Brain microvascular endothelial cell (primary cell): ENCODE data around the gene NT5C1B.

Experiments used
- DNase-seq: peaks from one replicate; pipeline ENCODE4 v3.0.0-alpha.2; 2020
- H3K27ac ChIP-seq: fragments of 250-450 bp; sonication (Bioruptor Pico); 2 replicates; pipeline ENCODE4 v1.5.1; 2020; ENCODE audit warnings: mild to moderate bottlenecking, moderate library complexity
- H3K27me3 ChIP-seq: fragments of 250-450 bp; sonication (Bioruptor Pico); replicated peaks from 2 replicates; pipeline ENCODE4 v1.5.1; 2020; ENCODE audit warnings: mild to moderate bottlenecking
- H3K36me3 ChIP-seq: fragments of 250-450 bp; sonication (Bioruptor Pico); replicated peaks from 2 replicates; pipeline ENCODE4 v1.5.1; 2020; ENCODE audit warnings: mild to moderate bottlenecking
- H3K4me3 ChIP-seq: 2 replicates; pipeline ENCODE4 v1.5.1; 2011; ENCODE audit warnings: low read depth, mild to moderate bottlenecking, control low read depth, low read length, moderate library complexity
- CTCF ChIP-seq: IDR thresholded peaks from 2 replicates; pipeline ENCODE4 v1.5.1; 2011; ENCODE audit warnings: low read depth, mild to moderate bottlenecking, moderate library complexity, low read length, control low read depth, inconsistent platforms; ENCODE audit errors: missing control alignments
- in situ Hi-C: cut with HindIII; loops from 2 replicates; pipeline ENCODE4 v1.10.0; 2017; ENCODE audit warnings: low sequenced_read_pairs, low pct_ligation_motif_present

The NT5C1B gene

DNA sequence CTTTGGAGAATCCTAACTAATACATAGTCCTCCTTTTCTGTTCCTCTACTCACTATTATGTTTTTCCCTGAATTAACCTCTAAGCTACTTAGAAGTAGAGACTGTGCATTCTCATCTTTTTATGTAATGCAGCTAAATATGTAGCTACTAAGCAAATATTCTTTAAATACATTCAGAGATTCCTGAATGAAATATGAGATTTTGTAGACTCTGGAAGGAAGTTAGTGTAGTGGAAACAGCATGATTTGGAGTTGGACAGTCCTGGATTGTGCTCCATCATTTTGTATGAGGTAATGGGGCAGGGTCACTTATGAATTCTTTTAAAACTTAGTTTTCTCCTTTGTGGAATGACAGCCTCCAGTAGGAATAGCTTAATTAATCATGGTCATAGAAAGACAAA lies 24.7 kb upstream of the NT5C1B start:
- DNase-seq, result no peak
- Histone ChIP-seq H3K36me3 (no peaks in the 10 kb centered on the region), H3K4me3 (no peak overlapping the region), H3K27me3 (no peaks in the 10 kb centered on the region), H3K27ac (peak overlapping the region; percentile 43)
- in situ Hi-C loops, result no loop called here
- no peak for TF ChIP-seq CTCF

DNA sequence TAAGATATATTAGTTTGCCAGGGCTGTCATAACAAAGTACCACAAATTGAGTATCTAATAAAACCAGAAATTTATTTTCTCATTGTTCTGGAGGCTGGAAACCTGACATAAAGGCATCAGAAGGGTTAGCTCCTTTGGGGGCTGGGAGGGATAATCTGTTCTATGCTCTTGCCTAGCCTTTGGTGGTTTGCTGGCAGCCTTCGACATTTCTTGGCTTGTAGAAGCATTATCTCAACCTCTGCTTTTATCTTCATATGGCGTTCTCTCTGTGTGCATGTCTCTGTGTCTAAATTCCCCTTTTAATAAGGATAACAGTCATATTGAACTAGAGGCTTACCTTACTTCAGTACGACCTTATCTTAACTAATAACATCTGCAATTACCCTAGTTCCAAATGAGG lies 22.8 kb upstream of the NT5C1B start:
- Histone ChIP-seq H3K36me3 (no peaks in the 10 kb centered on the region), H3K27ac (no peak overlapping the region), H3K27me3 (no peaks in the 10 kb centered on the region), H3K4me3 (no peak overlapping the region)
- TF ChIP-seq CTCF, result no peak
- no peak for DNase-seq
- in situ Hi-C loops, result no loop called here

DNA sequence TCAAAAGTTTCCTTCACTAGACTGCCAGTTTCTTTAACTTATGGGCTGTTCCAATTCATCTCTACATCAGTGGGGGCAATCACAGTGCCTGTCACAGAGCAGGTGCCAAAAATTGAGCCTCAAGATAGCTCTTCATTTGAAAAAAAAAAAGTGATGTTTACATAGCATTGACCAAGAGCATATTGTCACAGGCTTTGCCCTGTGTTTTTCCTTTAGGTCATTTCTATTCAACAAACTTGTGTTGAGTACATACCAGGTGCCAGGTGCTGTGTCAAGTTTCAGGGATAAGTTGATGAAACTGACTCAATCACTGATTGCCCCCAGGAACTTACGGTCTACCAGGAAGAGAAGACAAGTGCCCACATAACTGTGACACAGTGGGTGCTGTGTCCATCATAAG lies 22.2 kb upstream of the NT5C1B start:
- H3K36me3 ChIP-seq, result no peaks in the 10 kb centered on the region
- no peaks in the 10 kb centered on the region for H3K27me3 ChIP-seq
- in situ Hi-C loops, result no loop called here
- no peak for TF ChIP-seq CTCF
- H3K27ac ChIP-seq, result no peak overlapping the region
- H3K4me3 ChIP-seq, result no peak overlapping the region
- no peak for DNase-seq

GRCh38 chr2:18611184-18611583 lies 21.8 kb upstream of the NT5C1B start:
- Histone ChIP-seq H3K36me3 (no peaks in the 10 kb centered on the region), H3K27ac (no peak overlapping the region), H3K4me3 (no peak overlapping the region), H3K27me3 (no peaks in the 10 kb centered on the region)
- TF ChIP-seq CTCF, result no peak
- in situ Hi-C loops, result no loop called here
- DNase-seq, result no peak

- no peak for TF ChIP-seq CTCF
- Histone ChIP-seq H3K36me3 (no peaks in the 10 kb centered on the region), H3K27ac (no peak overlapping the region), H3K4me3 (no peak overlapping the region), H3K27me3 (no peaks in the 10 kb centered on the region)
- DNase-seq, result no peak
- in situ Hi-C loops, result no loop called here
These were observed 21.3 kb upstream of the NT5C1B start for GRCh38 chr2:18610651-18611050.

DNA sequence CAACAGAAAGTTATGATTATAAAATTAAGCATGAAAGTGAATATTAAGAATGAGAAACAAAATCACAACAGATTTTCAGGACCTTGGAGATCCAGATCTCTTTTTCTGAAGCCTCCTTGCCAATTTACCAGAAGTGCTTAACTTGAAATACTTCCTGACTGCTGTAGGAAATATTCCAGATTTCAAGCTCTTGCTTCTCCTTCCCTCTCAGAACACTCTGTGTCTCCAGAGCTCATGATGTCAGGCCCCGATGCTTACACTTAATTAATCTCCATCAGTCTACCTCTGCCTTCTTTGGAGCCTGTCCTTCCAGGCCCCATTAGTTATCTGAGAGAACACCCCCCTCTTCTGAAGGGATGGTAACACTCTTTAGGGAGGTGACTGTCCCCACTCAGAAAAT lies 20.7 kb upstream of the NT5C1B start:
- no peak for TF ChIP-seq CTCF
- no peak overlapping the region for H3K4me3 ChIP-seq
- no peak overlapping the region for H3K27ac ChIP-seq
- no peaks in the 10 kb centered on the region for H3K36me3 ChIP-seq
- no peaks in the 10 kb centered on the region for H3K27me3 ChIP-seq
- in situ Hi-C loops, result no loop called here
- no peak for DNase-seq
